A673 (cell line): ENCODE results near the gene KRT76.

ENCODE experiments used
- CTCF ChIP-seq: fragments of 300-800, 200-600 bp; sonication (generic); conservative IDR thresholded peaks from 2 replicates; pipeline ENCODE4 v1.5.1; 2017; ENCODE audit warnings: low read depth, mild to moderate bottlenecking, antibody characterized with exemption, low read length, moderate library complexity, mixed read lengths
- EZH2 ChIP-seq: fragments of 200-600 bp; sonication (generic); IDR thresholded peaks from 2 replicates; pipeline ENCODE4 v1.6.1; 2017; ENCODE audit warnings: borderline replicate concordance, low read depth, mild to moderate bottlenecking, mixed read lengths, antibody characterized with exemption, low read length; ENCODE audit not compliant: poor library complexity, severe bottlenecking

GRCh38 chr12:52772772-52773171, 4.4 kb downstream of the KRT76 start:
- TF ChIP-seq CTCF (no peak), EZH2 (no peak)
